AG09319 (cell line): ENCODE data around the gene HRG.

Experiments
- DNase-seq: peaks from one replicate; pipeline ENCODE4 v3.0.0-alpha.2; 2010; ENCODE audit warnings: low read depth; ENCODE audit errors: extremely low read depth
- CTCF ChIP-seq: IDR thresholded peaks from 2 replicates; pipeline ENCODE4 v1.5.1; 2011; ENCODE audit warnings: low read depth, mild to moderate bottlenecking, inconsistent platforms, low read length, moderate library complexity

Gene HRG

GRCh38 chr3:186646841-186647240, 19.0 kb upstream of the HRG start:
- no peak for DNase-seq
- TF ChIP-seq CTCF = no peak

- DNase-seq = no peak
- TF ChIP-seq CTCF = no peak
Observed at GRCh38 chr3:186648851-186649250, 17.0 kb upstream of the HRG start.

- no peak for DNase-seq
- TF ChIP-seq CTCF = no peak
Observed at GRCh38 chr3:186651678-186652215, 14.1 kb upstream of the HRG start.

DNA sequence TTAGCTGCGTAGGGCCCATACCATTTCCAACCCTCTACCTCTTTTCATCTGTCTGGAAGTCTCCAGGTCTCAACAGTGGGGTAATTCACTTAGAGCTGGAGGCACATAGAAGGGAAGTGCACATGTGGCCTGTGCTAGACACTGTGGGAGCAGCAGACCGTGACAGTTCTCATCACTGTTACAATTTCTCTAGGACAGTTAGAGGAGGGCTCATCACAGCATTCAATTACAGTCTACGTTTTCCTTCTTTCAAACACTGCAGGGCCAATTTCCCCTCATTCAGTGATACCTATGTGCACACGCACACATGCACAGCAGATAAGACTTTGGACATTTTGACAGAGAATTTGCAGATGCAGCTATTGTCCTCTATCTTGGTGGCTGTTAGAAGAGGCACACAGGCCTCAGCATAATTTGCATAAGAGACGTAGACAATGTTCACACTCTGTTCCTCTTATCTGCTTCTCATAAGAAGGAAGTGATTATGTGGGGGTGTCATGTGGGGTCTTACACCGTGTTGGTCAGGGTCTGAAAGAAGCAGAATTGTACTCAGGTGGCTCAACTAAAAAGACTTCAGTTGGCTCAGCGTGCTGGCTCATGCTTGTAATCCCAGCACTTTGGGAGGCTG, 12.6 kb upstream of the HRG start:
- no peak for TF ChIP-seq CTCF
- DNase-seq = no peak

- no peak for DNase-seq
- TF ChIP-seq CTCF = no peak
Observed at GRCh38 chr3:186653984-186654383, 11.8 kb upstream of the HRG start.

DNA sequence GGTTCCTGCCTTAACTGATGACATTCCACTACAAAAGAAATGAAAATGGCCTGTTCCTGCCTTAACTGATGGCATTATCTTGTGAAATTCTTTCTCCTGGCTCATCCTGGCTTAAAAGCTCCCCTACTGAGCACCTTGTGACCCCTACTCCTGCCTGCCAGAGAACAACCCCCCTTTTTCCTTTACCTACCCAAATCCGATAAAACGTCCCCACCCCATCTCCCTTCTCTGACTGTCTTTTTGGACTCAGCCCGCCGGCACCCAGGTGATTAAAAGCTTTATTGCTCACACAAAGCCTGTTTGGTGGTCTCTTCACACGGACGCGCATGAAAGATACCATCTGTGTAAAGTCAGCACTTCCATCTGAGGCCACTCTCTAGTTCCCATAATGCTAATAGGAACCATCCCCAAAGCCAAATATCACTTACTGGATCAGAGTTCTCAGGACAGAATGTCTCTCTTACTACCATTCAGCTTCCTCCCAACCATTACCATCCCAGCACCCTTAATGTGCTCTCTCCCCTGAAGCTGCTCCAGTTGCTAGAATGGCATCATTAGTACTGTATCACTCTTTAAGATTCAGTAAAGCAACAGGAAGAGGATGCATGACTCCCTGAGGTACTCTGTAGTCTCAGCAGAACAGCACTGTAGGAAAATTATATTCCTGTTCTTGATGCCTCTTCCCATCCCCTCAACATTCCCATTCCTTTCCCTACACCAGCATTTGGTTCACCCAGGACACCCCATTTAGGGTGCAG, 2.3 kb upstream of the HRG start:
- no peak for DNase-seq
- no peak for TF ChIP-seq CTCF

- no peak for TF ChIP-seq CTCF
- DNase-seq = no peak
Observed at GRCh38 chr3:186664119-186664495, 1.7 kb upstream of the HRG start.
